Astrocyte (in vitro differentiated cells and primary cell): Measurements from ENCODE around the gene MSANTD3. TPM values are rescaled to one million over a fixed set of nuclear protein-coding genes. Genes with fewer than 3 reads are reported as not detected.

Experiments
- DNase-seq: peaks from one replicate; pipeline ENCODE4 v3.0.0-alpha.2; 2010; ENCODE audit warnings: low read depth
- FAIRE-seq: peaks from 2 replicates; lab custom pipeline; 2011; peaks lifted over from hg19 to GRCh38; lab: Jason Lieb, UNC
- H2AFZ ChIP-seq: 2 replicates; pipeline ENCODE4 v1.6.0; 2012; ENCODE audit warnings: low read depth, low read length, inconsistent platforms
- H3K27ac ChIP-seq: 2 replicates; pipeline ENCODE4 v1.5.1; 2011; ENCODE audit warnings: low read depth, low read length, inconsistent platforms
- H3K27me3 ChIP-seq: 2 replicates; pipeline ENCODE4 v1.6.0; 2011; ENCODE audit warnings: low read length, inconsistent platforms; ENCODE audit not compliant: insufficient read depth
- H3K36me3 ChIP-seq: 2 replicates; pipeline ENCODE4 v1.5.1; 2011; ENCODE audit warnings: low read length, inconsistent platforms; ENCODE audit not compliant: insufficient read depth
- H3K4me1 ChIP-seq: 2 replicates; pipeline ENCODE4 v1.5.1; 2011; ENCODE audit warnings: low read length, inconsistent platforms; ENCODE audit not compliant: insufficient read depth
- H3K4me2 ChIP-seq: 2 replicates; pipeline ENCODE4 v1.6.0; 2012; ENCODE audit warnings: low read length, inconsistent platforms
- H3K4me3 ChIP-seq: 2 replicates; pipeline ENCODE4 v1.5.1; 2011; ENCODE audit warnings: low read depth, mild to moderate bottlenecking, low read length, inconsistent platforms; ENCODE audit not compliant: insufficient read depth
- H3K79me2 ChIP-seq: 2 replicates; pipeline ENCODE4 v1.6.0; 2012; ENCODE audit warnings: mild to moderate bottlenecking, low read length, inconsistent platforms; ENCODE audit not compliant: insufficient read depth
- H3K9ac ChIP-seq: 2 replicates; pipeline ENCODE4 v1.6.0; 2012; ENCODE audit warnings: mild to moderate bottlenecking, low read length, inconsistent platforms
- H3K9me3 ChIP-seq: 2 replicates; pipeline ENCODE4 v1.5.1; 2012; ENCODE audit warnings: low read depth, mild to moderate bottlenecking, low read length, inconsistent platforms; ENCODE audit not compliant: insufficient read depth
- H4K20me1 ChIP-seq: 2 replicates; pipeline ENCODE4 v1.6.0; 2012; ENCODE audit warnings: low read length, inconsistent platforms; ENCODE audit not compliant: insufficient read depth
- H3K27ac Mint-ChIP-seq: one replicate; pipeline ENCODE4 v1.8.0; 2021; ENCODE audit warnings: mild to moderate bottlenecking, mixed read lengths; ENCODE audit not compliant: unreplicated experiment
- H3K27me3 Mint-ChIP-seq: one replicate; pipeline ENCODE4 v1.8.0; 2021; ENCODE audit warnings: low read depth, mixed read lengths; ENCODE audit not compliant: unreplicated experiment
- H3K36me3 Mint-ChIP-seq: one replicate; pipeline ENCODE4 v1.8.0; 2021; ENCODE audit warnings: low read depth, mixed read lengths; ENCODE audit not compliant: unreplicated experiment
- H3K4me1 Mint-ChIP-seq: one replicate; pipeline ENCODE4 v1.8.0; 2021; ENCODE audit warnings: low read depth, mixed read lengths; ENCODE audit not compliant: unreplicated experiment
- H3K4me3 Mint-ChIP-seq: one replicate; pipeline ENCODE4 v1.8.0; 2021; ENCODE audit warnings: mild to moderate bottlenecking, moderate library complexity, mixed read lengths; ENCODE audit not compliant: unreplicated experiment
- H3K9me3 Mint-ChIP-seq: one replicate; pipeline ENCODE4 v1.8.0; 2021; ENCODE audit warnings: mild to moderate bottlenecking, mixed read lengths; ENCODE audit not compliant: unreplicated experiment
- CTCF ChIP-seq: IDR thresholded peaks from 2 replicates; pipeline ENCODE4 v1.5.1; 2011; ENCODE audit warnings: low read depth, mild to moderate bottlenecking, inconsistent platforms, low read length, moderate library complexity; ENCODE audit not compliant: insufficient read depth
- EZH2 ChIP-seq: IDR thresholded peaks from 2 replicates; pipeline ENCODE4 v1.6.1; 2012; ENCODE audit warnings: mild to moderate bottlenecking, low read length, inconsistent platforms; ENCODE audit not compliant: insufficient read depth
- total RNA-seq: library from RNA; stranded (reverse); gene quantifications from 2 replicates; pipeline ENCODE4 v1.2.1, GENCODE V29; 2021

MSANTD3 gene
- total RNA-seq, 1 donor from 2014 or later, result 76.0 TPM

- no peak overlapping the region for H2AFZ ChIP-seq
- FAIRE-seq (no peak), DNase-seq (no peak)
- H3K79me2 ChIP-seq, result no peaks in the 10 kb centered on the region
- H3K27ac Mint-ChIP-seq, result no peak overlapping the region
- no peak overlapping the region for H3K4me2 ChIP-seq
- H3K4me3 Mint-ChIP-seq, result no peak overlapping the region
- H3K9me3 ChIP-seq, result no peaks in the 10 kb centered on the region
- H3K27me3 ChIP-seq, result no peaks in the 10 kb centered on the region
- H3K27ac ChIP-seq, result no peak overlapping the region
- no peaks in the 10 kb centered on the region for H3K36me3 ChIP-seq
- H3K9me3 Mint-ChIP-seq, result no peaks in the 10 kb centered on the region
- H3K27me3 Mint-ChIP-seq, result no peaks in the 10 kb centered on the region
- H3K36me3 Mint-ChIP-seq, result no peaks in the 10 kb centered on the region
- peaks cover 3% of the 10 kb centered on the region for H4K20me1 ChIP-seq
- H3K9ac ChIP-seq, result no peak overlapping the region
- H3K4me3 ChIP-seq, result no peak overlapping the region
- H3K4me1 Mint-ChIP-seq, result peaks cover 9% of the 10 kb centered on the region
- TF ChIP-seq CTCF (no peak), EZH2 (no peak)
- H3K4me1 ChIP-seq, result no peaks in the 10 kb centered on the region
These were observed 59.7 kb downstream of the MSANTD3 start for GRCh38 chr9:100486479-100487176.

GRCh38 chr9:100488177-100488576 is 61.2 kb downstream of the MSANTD3 start:
- Histone ChIP-seq H3K4me1 (no peaks in the 10 kb centered on the region), H2AFZ (no peak overlapping the region), H4K20me1 (peaks cover 3% of the 10 kb centered on the region), H3K27ac (no peak overlapping the region), H3K36me3 (no peaks in the 10 kb centered on the region), H3K4me3 (no peak overlapping the region), H3K27me3 (no peaks in the 10 kb centered on the region), H3K9ac (no peak overlapping the region), H3K9me3 (no peaks in the 10 kb centered on the region), H3K79me2 (no peaks in the 10 kb centered on the region), H3K4me2 (no peak overlapping the region)
- Mint-ChIP-seq H3K27ac (no peak overlapping the region), H3K27me3 (no peaks in the 10 kb centered on the region), H3K9me3 (no peaks in the 10 kb centered on the region), H3K4me1 (peaks cover 18% of the 10 kb centered on the region), H3K36me3 (no peaks in the 10 kb centered on the region), H3K4me3 (no peak overlapping the region)
- FAIRE-seq (no peak), DNase-seq (no peak)
- TF ChIP-seq EZH2 (no peak), CTCF (no peak)

GRCh38 chr9:100489836-100490235 is 62.9 kb downstream of the MSANTD3 start:
- no peak overlapping the region for H3K27ac ChIP-seq
- Mint-ChIP-seq H3K4me1 (peaks cover 25% of the 10 kb centered on the region), H3K27ac (peak overlapping the region; percentile 31), H3K27me3 (no peaks in the 10 kb centered on the region), H3K36me3 (no peaks in the 10 kb centered on the region), H3K9me3 (no peaks in the 10 kb centered on the region), H3K4me3 (no peak overlapping the region)
- no peaks in the 10 kb centered on the region for H3K9me3 ChIP-seq
- H3K4me2 ChIP-seq, result no peak overlapping the region
- H4K20me1 ChIP-seq, result peaks cover 3% of the 10 kb centered on the region
- H3K4me3 ChIP-seq, result no peak overlapping the region
- H3K4me1 ChIP-seq, result no peaks in the 10 kb centered on the region
- no peaks in the 10 kb centered on the region for H3K36me3 ChIP-seq
- H3K9ac ChIP-seq, result no peak overlapping the region
- no peak for DNase-seq
- H3K79me2 ChIP-seq, result no peaks in the 10 kb centered on the region
- H3K27me3 ChIP-seq, result no peaks in the 10 kb centered on the region
- no peak for TF ChIP-seq CTCF
- no peak for TF ChIP-seq EZH2
- no peak for FAIRE-seq
- no peak overlapping the region for H2AFZ ChIP-seq
